Daoy (cell line): ENCODE data around the gene DAP3. TPM values are rescaled to one million over a fixed set of nuclear protein-coding genes. Genes with fewer than 3 reads are reported as not detected.
"Not testable (repeated sequence)": the region's sequence is repeated elsewhere in the genome, so short reads cannot be mapped to it uniquely, and the experiment has no call there.

Experiments
- DNase-seq: peaks from one replicate; pipeline ENCODE4 v3.0.0-alpha.2; 2015; ENCODE audit warnings: low read depth
- total RNA-seq: library from RNA; depleted of rRNA; stranded (reverse); fragments of >200 nt; shearing (Covaris generic); gene quantifications from 2 replicates; pipeline ENCODE4 v1.2.3, GENCODE V29; 2014

Gene DAP3
- total RNA-seq, 1 experiment from 2014 or later: 96.4 TPM

DNA sequence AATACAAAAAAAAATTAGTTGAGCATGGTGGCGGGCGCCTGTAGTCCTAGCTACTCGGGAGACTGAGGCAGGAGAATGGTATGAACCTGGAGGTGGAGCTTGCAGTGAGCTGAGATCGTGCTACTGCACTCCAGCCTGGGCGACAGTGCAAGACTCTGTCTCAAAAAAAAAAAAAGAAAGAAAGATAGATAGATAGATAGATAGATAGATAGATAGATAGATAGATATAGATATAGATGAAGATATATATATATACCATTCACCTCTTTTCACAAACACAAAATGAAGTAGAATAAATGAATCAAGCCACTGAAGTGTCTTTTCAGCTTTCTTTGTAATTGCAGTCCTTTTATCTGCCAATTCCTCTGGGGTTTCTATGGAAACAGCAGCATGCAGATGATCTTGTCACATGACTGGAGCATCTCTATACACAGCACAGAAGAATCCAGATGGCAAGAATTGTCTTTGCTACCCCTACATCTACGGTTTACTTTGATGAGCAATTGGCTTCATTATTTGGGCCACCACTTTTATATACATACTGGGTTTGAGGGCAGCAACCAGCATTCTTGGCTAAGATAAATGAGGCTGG lies 29.7 kb downstream of the DAP3 start:
- DNase-seq: not testable (repeated sequence)

DNA sequence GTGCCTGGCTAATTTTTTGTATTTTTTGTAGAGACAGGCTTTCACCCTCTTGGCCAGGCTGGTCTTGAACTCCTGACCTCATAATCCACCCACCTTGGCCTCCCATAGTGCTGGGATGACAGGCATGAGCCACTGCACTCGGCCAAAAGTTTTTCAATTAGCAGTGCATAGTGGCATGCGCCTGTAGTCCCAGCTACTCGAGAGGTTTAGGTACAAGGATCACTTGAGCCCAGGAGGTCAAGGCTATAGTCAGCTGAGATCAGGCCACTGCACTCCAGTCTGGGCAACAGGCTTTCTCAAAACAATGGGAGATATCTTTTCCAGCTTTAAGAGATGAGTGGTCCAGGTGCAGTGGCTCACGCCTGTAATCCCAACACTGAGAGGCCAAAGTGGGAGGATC lies 30.8 kb downstream of the DAP3 start:
- no peak for DNase-seq

DNA sequence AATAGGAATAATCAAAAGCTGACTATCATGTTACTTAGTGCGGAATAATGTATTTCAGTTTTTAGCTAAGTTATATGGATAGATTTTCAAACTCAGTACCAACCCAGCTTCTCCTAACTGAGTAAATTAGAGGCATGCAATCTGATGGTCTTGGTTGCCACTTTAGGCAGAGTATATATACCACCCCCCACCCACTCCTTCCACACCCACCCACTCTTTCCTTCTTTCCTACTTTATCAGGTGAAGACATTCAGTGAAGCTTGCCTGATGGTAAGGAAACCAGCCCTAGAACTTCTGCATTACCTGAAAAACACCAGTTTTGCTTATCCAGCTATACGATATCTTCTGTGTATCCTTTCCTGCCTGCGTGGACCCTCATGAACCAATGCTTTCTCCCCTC lies 36.3 kb downstream of the DAP3 start:
- no peak for DNase-seq

DNA sequence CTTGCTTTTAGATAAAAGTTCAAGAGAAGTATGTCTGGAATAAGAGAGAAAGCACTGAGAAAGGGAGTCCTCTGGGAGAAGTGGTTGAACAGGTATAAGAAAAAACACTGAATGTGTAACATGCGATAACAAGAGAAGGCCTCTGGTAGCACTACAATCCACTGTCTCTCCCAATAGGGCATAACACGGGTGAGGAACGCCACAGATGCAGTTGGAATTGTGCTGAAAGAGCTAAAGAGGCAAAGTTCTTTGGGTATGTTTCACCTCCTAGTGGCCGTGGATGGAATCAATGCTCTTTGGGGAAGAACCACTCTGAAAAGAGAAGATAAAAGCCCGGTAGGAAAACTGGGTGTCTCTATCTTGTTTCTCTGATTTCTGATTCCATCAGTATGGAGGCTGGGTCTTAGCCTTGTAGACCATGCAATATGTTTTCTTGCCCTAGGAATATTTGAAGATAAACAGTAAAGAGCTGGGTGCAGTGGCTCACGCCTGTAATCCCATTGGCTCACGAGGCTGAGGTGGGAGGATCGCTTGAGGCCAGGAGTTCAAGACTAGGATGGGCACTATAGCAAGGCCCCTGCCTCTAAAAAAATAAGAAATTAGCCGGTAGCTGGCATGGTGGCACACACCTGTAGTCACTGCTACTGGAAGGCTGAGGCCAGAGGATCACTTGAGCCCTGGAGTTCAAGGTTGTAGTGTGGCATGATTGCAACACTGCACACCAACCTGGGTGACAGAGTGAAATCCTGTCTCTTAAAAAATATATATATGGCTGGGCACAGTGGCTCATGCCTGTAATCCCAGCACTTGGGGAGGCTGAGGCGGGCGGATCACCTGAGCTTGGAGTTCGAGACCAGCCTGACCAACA lies 40.4 kb downstream of the DAP3 start:
- DNase-seq: peak; percentile 29

DNA sequence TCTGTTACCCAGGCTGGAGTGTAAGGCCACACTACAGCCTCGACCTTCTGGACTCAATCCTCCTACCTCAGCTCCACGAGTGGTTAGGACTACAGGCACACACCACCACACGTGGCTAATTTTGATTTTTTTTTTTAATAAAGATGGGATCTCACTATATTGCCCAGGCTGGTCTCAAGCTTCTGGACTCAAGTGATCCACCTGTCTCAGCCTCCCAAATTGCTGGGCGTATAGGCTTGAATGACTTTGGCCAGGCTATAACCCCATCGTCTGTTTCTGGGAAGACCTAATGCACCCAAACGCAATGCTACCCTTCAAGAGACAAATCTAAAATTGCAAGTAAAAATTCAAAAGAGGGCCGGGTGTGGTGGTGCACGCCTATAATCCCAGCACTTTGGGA lies 52.1 kb downstream of the DAP3 start:
- DNase-seq: no peak

DNA sequence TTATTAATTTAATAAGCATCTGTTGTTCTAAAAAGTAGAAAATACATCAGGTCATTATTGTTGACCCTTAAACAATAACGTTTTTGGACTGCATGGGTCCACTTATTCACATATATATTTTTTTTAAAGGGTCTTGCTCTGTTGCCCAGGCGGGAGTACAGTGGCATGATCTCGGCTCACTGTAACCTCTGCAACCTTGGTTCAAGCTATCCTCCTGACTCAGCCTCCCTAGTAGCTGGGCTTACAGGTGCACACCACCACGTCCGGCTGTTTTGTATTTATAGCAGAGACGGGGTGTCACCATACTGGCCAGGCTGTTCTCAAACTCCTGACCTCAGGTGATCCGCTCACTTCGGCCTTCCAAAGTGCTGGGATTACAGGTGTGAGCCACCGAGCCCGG lies 53.0 kb downstream of the DAP3 start:
- DNase-seq: no peak

DNA sequence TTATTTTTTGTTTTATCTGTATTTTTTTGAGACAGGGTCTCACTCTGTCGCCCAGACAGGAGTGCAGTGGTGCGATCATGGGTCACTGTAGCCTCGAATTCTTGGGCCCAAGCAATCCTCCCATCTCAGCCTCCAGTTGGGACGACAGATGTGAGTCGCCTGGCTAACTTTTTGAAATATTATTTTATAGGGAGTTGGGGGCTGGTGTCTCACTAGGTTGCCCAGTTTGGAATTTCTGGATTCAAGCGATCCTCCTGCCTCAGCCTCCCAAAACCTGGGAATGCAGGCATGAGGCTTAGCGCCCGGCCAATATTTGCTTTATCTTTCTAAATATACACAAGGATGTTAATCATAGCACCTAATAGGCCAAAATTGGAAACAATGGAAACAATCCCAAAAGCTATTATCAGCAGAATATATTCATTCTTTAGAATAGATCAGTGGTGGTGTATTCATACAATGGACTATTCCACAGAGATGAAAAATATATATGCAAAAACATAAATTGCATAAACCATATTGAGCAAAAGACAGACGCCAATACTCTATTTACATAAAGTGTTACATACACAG lies 55.9 kb downstream of the DAP3 start:
- DNase-seq: no peak

DNA sequence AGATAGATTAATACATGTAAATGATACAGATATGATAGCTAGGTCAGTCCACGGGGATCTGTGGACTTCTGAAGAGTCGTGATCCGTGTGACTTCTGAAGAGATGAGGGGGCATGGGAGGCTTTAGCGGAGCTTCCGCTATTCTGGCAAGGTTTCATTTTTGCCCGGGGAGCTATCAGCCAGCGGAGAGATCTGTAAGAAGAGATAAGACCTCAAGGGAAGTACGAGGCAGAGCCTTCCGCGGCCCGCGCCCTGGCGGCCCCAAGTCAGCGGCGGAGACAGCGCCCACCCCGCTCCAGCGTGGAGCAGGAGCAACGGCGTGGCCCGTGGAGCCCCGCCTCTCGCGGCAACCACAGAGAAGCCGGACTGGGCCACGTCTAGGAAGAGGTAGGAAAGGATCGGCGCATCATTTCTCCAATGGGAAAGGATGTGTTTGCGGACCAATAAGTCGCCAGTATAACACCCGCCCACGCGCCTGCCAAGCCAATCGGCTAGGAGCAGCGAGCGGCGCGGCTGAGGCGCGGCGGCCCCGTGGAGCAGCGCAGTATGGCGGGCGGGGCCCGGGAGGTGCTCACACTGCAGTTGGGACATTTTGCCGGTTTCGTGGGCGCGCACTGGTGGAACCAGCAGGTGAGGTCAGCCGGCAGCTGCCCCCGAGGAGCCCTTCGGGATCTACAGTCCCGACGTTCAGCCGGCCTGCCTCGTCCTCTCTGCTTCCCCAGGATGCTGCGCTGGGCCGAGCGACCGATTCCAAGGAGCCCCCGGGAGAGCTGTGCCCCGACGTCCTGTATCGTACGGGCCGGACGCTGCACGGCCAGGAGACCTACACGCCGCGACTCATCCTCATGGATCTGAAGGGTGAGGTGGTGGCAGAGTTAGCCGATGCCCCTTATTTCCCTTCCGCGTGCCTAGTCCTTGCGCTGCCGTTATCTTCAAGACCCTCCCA lies 56.7 kb downstream of the DAP3 start:
- peak; percentile 98 for DNase-seq

DNA sequence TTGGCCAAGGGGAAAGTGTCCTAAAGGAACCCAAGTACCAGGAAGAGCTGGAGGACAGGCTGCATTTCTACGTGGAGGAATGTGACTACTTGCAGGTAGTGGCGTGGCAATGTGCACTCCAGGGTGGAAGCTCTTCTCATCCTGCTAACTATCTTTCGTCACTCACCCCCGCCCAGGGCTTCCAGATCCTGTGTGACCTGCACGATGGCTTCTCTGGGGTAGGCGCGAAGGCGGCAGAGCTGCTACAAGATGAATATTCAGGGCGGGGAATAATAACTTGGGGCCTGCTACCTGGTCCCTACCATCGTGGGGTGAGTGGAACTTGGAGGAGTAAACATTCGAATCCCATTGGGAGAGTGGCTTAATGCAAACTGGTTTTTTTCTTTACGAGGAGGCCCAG lies 58.7 kb downstream of the DAP3 start:
- not testable (repeated sequence) for DNase-seq

DNA sequence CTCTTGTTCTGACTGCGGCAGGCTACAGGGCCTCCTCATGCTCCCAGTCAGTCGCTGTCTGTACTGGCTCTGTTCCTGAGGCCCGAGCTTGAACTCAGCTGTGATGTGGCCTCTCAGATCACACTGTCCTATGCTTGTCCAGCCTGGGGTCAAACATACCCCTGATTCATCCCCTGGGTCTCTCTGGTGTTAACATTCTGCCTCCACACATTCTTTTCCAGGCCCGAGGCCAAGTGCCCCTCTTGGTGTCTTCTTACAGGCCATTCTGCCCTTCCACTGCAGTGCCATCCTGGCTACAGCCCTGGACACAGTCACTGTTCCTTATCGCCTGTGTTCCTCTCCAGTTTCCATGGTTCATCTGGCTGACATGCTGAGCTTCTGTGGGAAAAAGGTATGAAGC lies 59.2 kb downstream of the DAP3 start:
- not testable (repeated sequence) for DNase-seq

DNA sequence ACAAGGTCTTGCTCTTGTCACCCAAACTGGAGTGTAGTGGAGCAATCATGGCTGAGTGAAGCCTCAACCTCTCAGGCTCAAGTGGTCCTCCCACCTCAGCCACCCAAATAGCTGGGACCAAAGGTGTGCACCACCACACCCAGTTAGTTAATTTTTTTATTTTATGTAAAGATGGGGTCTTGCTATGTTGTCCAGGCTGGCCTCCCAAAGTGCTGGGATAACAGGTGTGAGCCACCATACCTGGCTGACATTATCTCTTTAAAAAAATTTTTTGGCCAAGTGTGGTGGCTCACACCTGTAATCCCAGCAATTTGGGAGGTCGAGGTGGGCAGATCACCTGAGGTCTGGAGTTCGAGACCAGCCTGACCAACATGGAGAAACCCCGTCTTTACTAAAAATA lies 70.1 kb downstream of the DAP3 start:
- DNase-seq: not testable (repeated sequence)

DNA sequence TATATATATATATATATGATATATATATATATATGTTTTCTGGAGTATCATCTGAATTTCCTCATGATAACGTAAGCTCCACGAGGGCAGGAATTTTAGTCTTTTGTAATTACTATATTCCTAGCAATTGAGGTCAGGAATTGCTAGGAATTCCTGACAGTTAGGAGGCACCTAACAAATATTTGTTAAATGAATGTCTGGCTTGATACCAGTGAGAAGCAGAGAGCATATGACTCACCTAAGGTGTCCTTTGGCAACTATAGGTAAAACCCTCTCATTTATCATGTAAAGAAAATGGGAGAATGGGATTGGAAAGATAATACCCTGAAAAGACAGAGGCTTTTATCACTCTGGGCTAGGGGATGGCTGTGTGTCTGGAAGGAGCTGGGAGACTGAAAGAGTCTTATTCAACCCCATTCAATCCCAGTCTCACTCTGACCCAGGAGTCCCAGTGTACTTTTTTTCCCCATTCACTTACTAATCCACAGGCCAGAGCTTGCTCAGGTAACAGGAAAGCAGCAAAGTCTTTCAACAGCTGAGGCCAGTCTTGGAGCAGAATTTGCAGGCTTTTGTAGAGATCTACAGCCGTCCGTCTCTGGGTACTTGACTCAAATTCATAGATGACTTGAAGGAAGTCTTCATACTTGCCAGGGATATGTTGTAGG lies 71.2 kb downstream of the DAP3 start:
- DNase-seq: no peak

DNA sequence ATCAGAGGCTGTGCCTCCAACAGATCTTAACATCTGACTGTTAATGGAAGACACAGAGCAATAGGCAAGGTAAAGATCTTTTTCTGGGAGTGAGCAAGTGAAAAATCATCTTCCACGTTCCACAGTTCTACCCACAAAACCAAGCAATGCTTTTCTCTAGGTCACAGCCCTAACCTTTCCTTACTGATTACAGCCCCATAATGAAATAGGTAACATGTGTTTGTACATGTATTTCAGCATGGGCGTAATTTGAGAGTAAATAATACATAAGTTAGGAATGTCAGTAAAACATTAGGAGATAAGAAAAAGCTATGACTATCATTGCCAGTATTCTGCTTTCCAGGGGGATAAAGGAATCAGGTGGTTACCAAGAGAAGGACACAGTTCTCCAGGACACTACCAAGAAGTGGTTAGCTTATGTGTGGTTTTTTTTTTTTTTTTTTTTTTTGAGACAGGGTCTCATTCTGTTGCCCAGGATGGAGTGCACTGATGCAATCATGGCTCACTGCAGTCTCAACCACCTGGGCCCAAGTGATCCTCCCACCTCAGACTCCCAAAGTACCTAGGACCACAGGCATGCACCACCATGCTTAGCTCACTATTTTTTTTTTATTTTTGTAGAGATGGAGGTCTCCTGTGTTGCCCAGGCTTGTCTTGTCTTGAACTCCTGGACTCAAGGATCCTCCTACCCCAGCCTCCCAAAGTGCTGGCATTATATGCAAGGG lies 72.0 kb downstream of the DAP3 start:
- DNase-seq: no peak

DNA sequence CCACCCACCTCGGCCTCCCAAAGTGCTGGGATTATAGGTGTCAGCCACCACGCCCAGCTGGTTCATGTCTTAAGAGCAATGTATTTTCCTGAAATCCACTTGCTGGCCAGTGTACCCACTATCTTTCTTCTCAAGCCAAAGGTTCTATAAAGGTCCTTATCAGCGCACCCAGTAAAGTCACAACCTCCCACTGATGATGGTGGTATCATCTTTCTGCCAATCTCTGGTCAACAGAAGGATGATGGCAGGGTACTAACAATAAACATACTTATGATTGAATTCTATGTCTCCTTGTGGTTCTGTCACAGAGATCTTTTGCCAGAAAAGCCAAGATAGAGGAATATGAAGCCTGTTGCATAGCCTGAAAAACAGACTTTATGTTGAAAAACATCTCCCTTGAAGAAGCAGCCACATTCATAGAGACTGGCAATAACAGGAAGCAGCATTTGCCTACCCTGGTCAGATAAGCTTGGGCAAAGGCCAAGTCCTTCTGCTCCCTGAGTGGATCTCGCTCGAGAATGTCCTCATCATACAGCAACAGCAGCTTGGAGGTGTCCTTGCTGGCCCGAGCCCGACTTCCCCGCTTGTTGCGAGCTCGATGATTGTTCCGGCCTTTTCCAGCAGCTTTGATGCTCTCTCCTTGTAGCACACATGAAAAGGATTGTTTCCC lies 73.0 kb downstream of the DAP3 start:
- no peak for DNase-seq

DNA sequence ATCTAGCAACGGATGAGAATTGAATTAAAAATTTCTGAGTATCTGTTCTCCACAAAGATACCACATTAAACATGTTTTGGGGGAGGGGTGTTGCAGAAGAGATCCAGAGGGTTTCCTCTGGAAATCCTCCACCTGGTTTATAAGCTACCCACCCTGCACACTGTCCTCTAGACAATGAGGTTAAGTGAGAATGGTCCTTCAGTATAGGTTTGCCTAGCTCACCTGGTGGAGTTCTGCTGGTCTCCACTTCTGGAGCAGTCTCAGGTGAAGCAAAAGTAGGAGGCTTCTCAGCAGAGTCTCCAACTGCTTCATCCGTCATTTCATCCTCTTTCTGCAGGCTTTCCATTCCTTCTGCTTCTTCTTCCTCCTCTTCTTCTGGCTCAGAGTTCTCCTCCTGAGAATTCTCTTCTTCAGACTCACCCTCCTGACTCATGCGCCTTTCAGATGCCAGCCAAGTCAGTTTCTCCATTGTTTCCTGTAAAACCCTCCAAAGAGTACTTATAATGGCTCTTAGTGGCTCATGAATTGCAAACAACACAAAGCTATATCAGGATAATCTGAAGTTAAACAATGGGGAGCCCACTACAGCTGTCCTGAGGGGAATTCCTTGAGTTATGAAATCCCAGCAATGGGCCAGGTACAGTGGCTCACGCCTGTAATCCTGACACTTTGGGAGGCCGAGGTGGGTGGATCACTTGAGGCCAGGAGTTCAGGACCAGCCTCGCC lies 74.4 kb downstream of the DAP3 start:
- peak; percentile 91 for DNase-seq

DNA sequence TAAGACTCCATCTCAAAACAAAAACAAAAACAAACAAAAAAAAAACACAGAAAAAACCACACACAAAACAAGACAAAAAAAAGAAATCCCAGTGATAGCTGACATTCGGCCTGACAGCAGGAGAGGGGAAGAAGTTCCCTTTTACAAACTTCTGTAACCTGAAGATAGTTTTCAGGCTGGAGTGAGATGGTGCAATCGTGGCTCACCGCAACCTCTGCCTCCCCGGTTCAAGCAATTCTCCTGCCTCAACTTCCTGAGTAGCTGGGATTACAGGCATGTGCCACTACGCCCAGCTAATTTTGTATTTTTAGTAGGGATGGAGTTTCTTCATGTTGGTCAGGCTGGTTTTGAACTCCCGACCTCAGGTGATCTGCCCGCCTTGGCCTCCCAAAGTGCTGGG lies 75.1 kb downstream of the DAP3 start:
- not testable (repeated sequence) for DNase-seq

DNA sequence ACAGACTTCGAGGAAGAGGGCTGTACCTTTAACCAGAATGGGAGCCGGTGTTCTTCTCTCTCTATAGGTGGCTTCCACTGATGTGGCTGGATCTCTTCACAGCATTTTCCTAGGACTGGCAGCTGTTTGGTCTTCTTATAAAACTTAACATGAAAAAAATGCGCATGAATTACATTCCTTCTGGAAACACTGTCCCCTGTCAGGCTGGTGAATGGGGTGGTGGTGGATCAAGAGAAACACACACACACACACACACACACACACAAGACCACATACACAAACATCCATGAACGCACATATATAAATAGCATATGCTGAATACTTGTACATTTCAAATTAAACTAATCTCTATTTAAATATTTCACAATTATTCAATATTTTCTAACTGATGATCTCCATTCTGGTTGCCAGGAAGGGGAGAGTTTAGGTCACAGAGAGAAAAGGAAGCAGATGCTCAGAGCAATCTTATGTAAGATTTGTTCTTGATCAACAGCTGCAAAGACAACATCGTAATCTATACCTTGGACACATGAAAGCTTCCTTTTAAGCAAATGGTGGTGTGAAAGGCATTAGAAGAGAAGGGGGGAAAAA lies 78.6 kb downstream of the DAP3 start:
- not testable (repeated sequence) for DNase-seq

DNA sequence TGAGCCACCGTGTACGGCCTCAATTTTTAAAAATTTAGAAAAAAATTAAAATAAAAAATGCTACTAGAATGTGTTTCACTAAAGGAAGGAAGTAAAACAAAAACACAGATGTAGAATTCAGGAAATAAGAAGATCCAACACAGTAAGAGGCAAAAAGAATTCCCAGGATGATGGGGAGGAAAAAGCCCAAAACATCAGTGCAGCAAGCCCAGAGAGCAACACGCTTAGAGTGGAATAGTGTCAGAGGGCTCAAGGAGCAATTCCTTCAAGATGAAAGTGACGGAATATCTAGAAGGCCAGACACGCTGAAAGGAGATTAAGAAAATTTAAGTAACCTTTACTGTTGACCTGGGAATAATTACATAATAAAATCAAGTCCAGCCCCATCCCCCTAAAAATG lies 80.4 kb downstream of the DAP3 start:
- DNase-seq: no peak

DNA sequence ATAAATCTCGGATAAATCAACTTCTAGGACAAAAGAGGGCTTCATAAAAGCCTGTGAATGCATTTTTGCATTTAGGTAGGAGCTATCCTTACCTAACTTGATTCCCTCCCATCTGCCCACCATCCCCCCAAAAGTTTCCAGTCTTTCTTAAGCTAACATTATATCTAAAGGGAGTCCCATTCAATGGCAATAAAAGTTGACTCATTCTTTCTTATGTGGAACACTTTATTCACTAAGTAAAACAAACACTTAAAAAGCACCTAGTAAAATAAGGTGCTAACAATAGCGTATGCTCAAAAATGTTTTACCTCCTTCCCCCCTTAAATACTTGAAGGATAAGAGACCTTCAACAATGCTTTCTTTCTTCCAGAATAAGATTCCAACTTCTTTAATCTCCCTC lies 84.3 kb downstream of the DAP3 start:
- DNase-seq: no peak
